GM20000 (cell line): Measurements from ENCODE around the gene WAS.
"Not testable (repeated sequence)": the region's sequence is repeated elsewhere in the genome, so short reads cannot be mapped to it uniquely, and the experiment has no call there.

Experiments
- DNase-seq: peaks from one replicate; pipeline ENCODE4 v3.0.0; 2012; ENCODE audit warnings: low spot score
- CTCF ChIP-seq: IDR thresholded peaks from 2 replicates; pipeline ENCODE4 v1.5.1; 2012; ENCODE audit warnings: mild to moderate bottlenecking, control low read depth; ENCODE audit errors: extremely low read depth, missing control alignments

Gene WAS

GRCh38 chrX:48677516-48677915 lies 6.1 kb upstream of the WAS start:
- no peak for DNase-seq
- no peak for TF ChIP-seq CTCF

- DNase-seq = not testable (repeated sequence)
Observed at GRCh38 chrX:48680467-48680866, 3.1 kb upstream of the WAS start.

GRCh38 chrX:48680925-48681324 lies 2.7 kb upstream of the WAS start:
- DNase-seq = not testable (repeated sequence)

GRCh38 chrX:48681539-48682183 lies 1.9 kb upstream of the WAS start:
- DNase-seq = no peak
- no peak for TF ChIP-seq CTCF

- not testable (repeated sequence) for DNase-seq
Observed at GRCh38 chrX:48682795-48683194, 804 bp upstream of the WAS start.

- no peak for TF ChIP-seq CTCF
- peak; percentile 18 for DNase-seq
Observed at GRCh38 chrX:48684134-48684533, 535 bp downstream of the WAS start.

- no peak for TF ChIP-seq CTCF
- no peak for DNase-seq
Observed at GRCh38 chrX:48685416-48685815, 1.8 kb downstream of the WAS start.

GRCh38 chrX:48688531-48689150 lies 5.0 kb downstream of the WAS start:
- DNase-seq = no peak
- no peak for TF ChIP-seq CTCF

GRCh38 chrX:48689208-48689920 lies 5.8 kb downstream of the WAS start:
- no peak for TF ChIP-seq CTCF
- DNase-seq = no peak

- DNase-seq = not testable (repeated sequence)
Observed at GRCh38 chrX:48691746-48692145, 8.1 kb downstream of the WAS start.
